Keratinocyte (primary cell): ENCODE results near the gene OR5K1. TPM values are rescaled to one million over a fixed set of nuclear protein-coding genes. Genes with fewer than 3 reads are reported as not detected.

ENCODE experiments used
- DNase-seq: peaks from one replicate; pipeline ENCODE4 v3.0.0-alpha.2; 2011; ENCODE audit warnings: low read depth, missing footprints, low spot score
- FAIRE-seq: peaks from 2 replicates; lab custom pipeline; 2011; peaks lifted over from hg19 to GRCh38; lab: Jason Lieb, UNC
- H2AFZ ChIP-seq: 2 replicates; pipeline ENCODE4 v1.6.0; 2012; ENCODE audit warnings: low read length, control low read depth, inconsistent platforms; ENCODE audit not compliant: control insufficient read depth
- H3K27ac ChIP-seq: 2 replicates; pipeline ENCODE4 v1.5.1; 2011; ENCODE audit warnings: low read length; ENCODE audit not compliant: control insufficient read depth, insufficient read depth
- H3K27me3 ChIP-seq: 3 replicates; pipeline ENCODE4 v1.6.0; 2011; ENCODE audit warnings: low read length; ENCODE audit not compliant: control insufficient read depth, insufficient read depth; ENCODE audit errors: extremely low read depth
- H3K36me3 ChIP-seq, 2 experiments: 2 replicates in 1 of 2; 3 replicates in 1 of 2; pipeline ENCODE4 v1.5.1; 2011; ENCODE audit warnings: low read length in 2 of 2, mild to moderate bottlenecking in 1 of 2; ENCODE audit not compliant: control insufficient read depth in 2 of 2, insufficient read depth in 2 of 2; ENCODE audit errors: extremely low read depth in 1 of 2
- H3K4me1 ChIP-seq: 3 replicates; pipeline ENCODE4 v1.5.1; 2011; ENCODE audit warnings: low read length; ENCODE audit not compliant: control insufficient read depth, insufficient read depth; ENCODE audit errors: extremely low read depth
- H3K4me2 ChIP-seq: 3 replicates; pipeline ENCODE4 v1.6.0; 2011; ENCODE audit warnings: low read depth, low read length; ENCODE audit not compliant: control insufficient read depth, insufficient read depth; ENCODE audit errors: extremely low read depth
- H3K4me3 ChIP-seq, 3 experiments: fragments of 200-600 bp in 1 of 3; sonication (generic) in 1 of 3; 2 replicates in 2 of 3; 3 replicates in 1 of 3; pipeline ENCODE4 v1.5.1; 2011 to 2016; ENCODE audit warnings: low read length in 3 of 3, mild to moderate bottlenecking in 3 of 3, control low read depth in 2 of 3, inconsistent platforms in 1 of 3, low read depth in 1 of 3, mixed read lengths in 1 of 3, mixed run types in 1 of 3, moderate library complexity in 1 of 3; ENCODE audit not compliant: control insufficient read depth in 2 of 3, insufficient read depth in 2 of 3; ENCODE audit errors: extremely low read depth in 1 of 3
- H3K79me2 ChIP-seq: 2 replicates; pipeline ENCODE4 v1.6.0; 2012; ENCODE audit warnings: low read length; ENCODE audit not compliant: control insufficient read depth, insufficient read depth
- H3K9ac ChIP-seq: 3 replicates; pipeline ENCODE4 v1.6.0; 2011; ENCODE audit warnings: low read length; ENCODE audit not compliant: control insufficient read depth, insufficient read depth; ENCODE audit errors: extremely low read depth
- H3K9me1 ChIP-seq: 3 replicates; pipeline ENCODE4 v1.6.0; 2011; ENCODE audit warnings: low read length; ENCODE audit not compliant: control insufficient read depth, insufficient read depth; ENCODE audit errors: extremely low read depth
- H3K9me3 ChIP-seq: 2 replicates; pipeline ENCODE4 v1.5.1; 2012; ENCODE audit warnings: low read depth, low read length; ENCODE audit not compliant: control insufficient read depth
- H4K20me1 ChIP-seq: 3 replicates; pipeline ENCODE4 v1.6.0; 2011; ENCODE audit warnings: low read length; ENCODE audit not compliant: control insufficient read depth, insufficient read depth; ENCODE audit errors: extremely low read depth
- EZH2 ChIP-seq: IDR thresholded peaks from one replicate; pipeline ENCODE4 v1.6.1; 2012; ENCODE audit warnings: inconsistent platforms, mild to moderate bottlenecking, low read length, moderate library complexity
- dilution Hi-C: fragments of 300-500 bp; cut with MboI; formaldehyde crosslinking; loops from one replicate; pipeline ENCODE4 v1.7.0; 2020; ENCODE audit warnings: low sequenced_read_pairs; ENCODE audit not compliant: extremely low pct_ligation_motif_present
- polyA plus RNA-seq, 5 experiments: library from polyadenylated mRNA; depleted of rRNA in 3 of 5; stranded (reverse) in 3 of 5; stranded (forward) in 1 of 5; unstranded in 1 of 5; fragments of >200 nt; gene quantifications; 1 replicate in 1 of 5; 2 replicates in 3 of 5; 3 replicates in 1 of 5; pipeline versions ENCODE4 v1.2.1 to v1.2.3, GENCODE V29; 2011 to 2012; ENCODE audit warnings: missing spikeins in 2 of 5, low read depth in 1 of 5, low replicate concordance in 1 of 5
- TF ChIP-seq, protein P1 (sequence below), 3 experiments: IDR thresholded peaks in 1 of 3; conservative IDR thresholded peaks in 1 of 3; optimal IDR thresholded peaks in 1 of 3; 2 replicates in 2 of 3; 3 replicates in 1 of 3; pipeline versions ENCODE3 to v1.5.1; 2011; ENCODE audit warnings: low read length in 3 of 3, mild to moderate bottlenecking in 3 of 3, moderate library complexity in 2 of 3, control low read depth in 1 of 3, inconsistent platforms in 1 of 3; ENCODE audit not compliant: insufficient read depth in 2 of 3; ENCODE audit errors: extremely low read depth in 1 of 3

OR5K1 gene
- polyA plus RNA-seq, 1 donor (not counting 4 experiments of a cell fraction or from before 2014, with no cell fraction given) = not detected

DNA sequence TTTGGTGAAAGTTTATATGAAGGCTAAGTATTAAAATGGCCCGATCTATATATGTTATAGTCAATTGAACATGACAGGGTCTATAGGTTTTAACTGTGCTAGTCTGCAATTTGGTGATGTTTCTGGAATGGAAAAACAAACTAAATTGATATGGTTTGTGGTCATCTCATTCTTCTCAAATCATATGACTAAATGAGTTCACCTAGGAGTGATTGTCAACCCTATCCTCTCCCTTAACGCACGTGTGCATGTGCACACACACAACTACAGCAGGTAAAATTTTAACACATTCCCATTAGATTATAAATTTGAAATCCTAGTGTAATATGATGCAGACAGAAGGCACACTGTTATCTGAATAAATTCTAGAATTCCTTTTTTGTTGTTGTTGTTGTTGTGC, 50.7 kb downstream of the OR5K1 start:
- peaks cover 8% of the 10 kb centered on the region for H3K79me2 ChIP-seq
- peaks cover 20% of the 10 kb centered on the region for H3K4me1 ChIP-seq
- H3K9me3 ChIP-seq = no peaks in the 10 kb centered on the region
- H3K27me3 ChIP-seq = no peaks in the 10 kb centered on the region
- dilution Hi-C loops = no loop called here
- TF ChIP-seq EZH2 = no peak
- TF ChIP-seq, protein P1, sequence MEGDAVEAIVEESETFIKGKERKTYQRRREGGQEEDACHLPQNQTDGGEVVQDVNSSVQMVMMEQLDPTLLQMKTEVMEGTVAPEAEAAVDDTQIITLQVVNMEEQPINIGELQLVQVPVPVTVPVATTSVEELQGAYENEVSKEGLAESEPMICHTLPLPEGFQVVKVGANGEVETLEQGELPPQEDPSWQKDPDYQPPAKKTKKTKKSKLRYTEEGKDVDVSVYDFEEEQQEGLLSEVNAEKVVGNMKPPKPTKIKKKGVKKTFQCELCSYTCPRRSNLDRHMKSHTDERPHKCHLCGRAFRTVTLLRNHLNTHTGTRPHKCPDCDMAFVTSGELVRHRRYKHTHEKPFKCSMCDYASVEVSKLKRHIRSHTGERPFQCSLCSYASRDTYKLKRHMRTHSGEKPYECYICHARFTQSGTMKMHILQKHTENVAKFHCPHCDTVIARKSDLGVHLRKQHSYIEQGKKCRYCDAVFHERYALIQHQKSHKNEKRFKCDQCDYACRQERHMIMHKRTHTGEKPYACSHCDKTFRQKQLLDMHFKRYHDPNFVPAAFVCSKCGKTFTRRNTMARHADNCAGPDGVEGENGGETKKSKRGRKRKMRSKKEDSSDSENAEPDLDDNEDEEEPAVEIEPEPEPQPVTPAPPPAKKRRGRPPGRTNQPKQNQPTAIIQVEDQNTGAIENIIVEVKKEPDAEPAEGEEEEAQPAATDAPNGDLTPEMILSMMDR (optimal IDR thresholded peaks at IDR 0.05 in 1 of 3, IDR thresholded peaks at IDR 0.05 in 1 of 3, conservative IDR thresholded peaks at IDR 0.05 in 1 of 3; ENCODE audit: extremely low read depth in 1 of 3, insufficient read depth in 2 of 3, low read length in 3 of 3) = no peak
- no peak overlapping the region for H3K4me3 ChIP-seq
- H3K9ac ChIP-seq = no peak overlapping the region
- peak overlapping the region; percentile 68 for H3K27ac ChIP-seq
- no peak for FAIRE-seq
- H3K4me2 ChIP-seq = peak overlapping the region; percentile 36
- no peak overlapping the region for H2AFZ ChIP-seq
- no peaks in the 10 kb centered on the region for H4K20me1 ChIP-seq
- H3K9me1 ChIP-seq = no peaks in the 10 kb centered on the region
- peaks cover 7 to 10% of the 10 kb centered on the region in 2 experiments for H3K36me3 ChIP-seq
- no peak for DNase-seq

DNA sequence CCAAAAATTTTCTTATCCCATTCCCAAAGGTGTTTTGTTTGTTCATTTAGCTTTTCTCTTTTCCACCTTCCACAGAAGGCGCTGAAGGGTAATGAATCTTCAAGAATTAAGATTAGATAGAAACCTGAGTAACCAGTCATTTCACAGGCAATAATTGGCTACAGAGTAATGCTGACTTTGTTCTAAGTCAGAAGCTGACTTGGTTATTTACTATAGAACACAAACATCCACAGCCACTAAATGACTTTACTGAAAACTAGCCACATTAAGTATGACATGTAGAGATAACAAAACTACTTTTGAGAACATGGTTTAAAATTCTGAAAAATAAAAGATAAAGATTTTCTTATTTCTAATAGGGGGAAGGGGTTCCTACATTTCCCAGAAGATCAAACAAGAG, 51.9 kb downstream of the OR5K1 start:
- H3K4me2 ChIP-seq = no peak overlapping the region
- no peak for DNase-seq

More for the DNA sequence above, 51.9 kb downstream of the OR5K1 start:
- Histone ChIP-seq H3K9ac (no peak overlapping the region), H2AFZ (no peak overlapping the region), H3K4me3 (no peak overlapping the region), H3K9me1 (no peaks in the 10 kb centered on the region), H3K79me2 (peaks cover 19% of the 10 kb centered on the region), H3K4me1 (peaks cover 20% of the 10 kb centered on the region), H3K36me3 (peaks cover 7 to 13% of the 10 kb centered on the region in 2 experiments), H3K27me3 (no peaks in the 10 kb centered on the region), H3K9me3 (no peaks in the 10 kb centered on the region), H3K27ac (no peak overlapping the region), H4K20me1 (no peaks in the 10 kb centered on the region)
- TF ChIP-seq, protein P1 (optimal IDR thresholded peaks at IDR 0.05 in 1 of 3, IDR thresholded peaks at IDR 0.05 in 1 of 3, conservative IDR thresholded peaks at IDR 0.05 in 1 of 3; ENCODE audit: extremely low read depth in 1 of 3, insufficient read depth in 2 of 3, low read length in 3 of 3) = no peak
- no peak for TF ChIP-seq EZH2
- dilution Hi-C loops = no loop called here
- no peak for FAIRE-seq
